GM12878 (cell line): ENCODE data around the gene CD9. TPM values are rescaled to one million over a fixed set of nuclear protein-coding genes. Genes with fewer than 3 reads are reported as not detected.

Experiments
- ATAC-seq: fragments of 200-7000 bp; cut with Tn5 transposase; 3 replicates; pipeline ENCODE4 v1.9.1; 2020; ENCODE audit warnings: mild to moderate bottlenecking, moderate library complexity
- BruUV-seq: library from RNA; stranded (reverse); fragments of 400-500 nt; replicated peaks from 2 replicates; lab custom pipeline; 2021; lab: Mats Ljungman, UMichigan
- CTCF ChIA-PET: fragments of 300-600 bp; sonication (Branson Sonifier 250); formaldehyde crosslinking; extraction: SDS; loops from one replicate; lab custom pipeline; 2021; ENCODE audit warnings: inconsistent platforms; lab: Yijun Ruan, JAX
- POLR2A ChIA-PET: fragments of 350-600 bp; formaldehyde crosslinking; extraction: SDS; loops from one replicate; lab custom pipeline; 2021; ENCODE audit warnings: inconsistent platforms; lab: Charles Lee
- RAD21 ChIA-PET: fragments of 300-600 bp; sonication (Branson Sonifier 250); formaldehyde crosslinking; loops from one replicate; lab custom pipeline; 2023; ENCODE audit warnings: antibody characterized with exemption; ENCODE audit not compliant: unreplicated experiment; lab: Charles Lee
- SMC1A ChIA-PET: fragments of 300-600 bp; sonication (Branson Sonifier 250); formaldehyde crosslinking; loops from one replicate; lab custom pipeline; 2023; ENCODE audit not compliant: unreplicated experiment, uncharacterized antibody; lab: Charles Lee
- DNase-seq: peaks from one replicate; pipeline ENCODE4 v3.0.0-alpha.2; 2011; ENCODE audit warnings: low read depth, low spot score
- FAIRE-seq: peaks from 3 replicates; lab custom pipeline; 2011; peaks lifted over from hg19 to GRCh38; lab: Jason Lieb, UNC
- H2AFZ ChIP-seq: 2 replicates; pipeline ENCODE4 v1.6.0; 2011; ENCODE audit warnings: low read depth, low read length, control low read depth; ENCODE audit not compliant: control insufficient read depth
- H3K27ac ChIP-seq: 2 replicates; pipeline ENCODE4 v1.5.1; 2011; ENCODE audit warnings: control low read depth; ENCODE audit not compliant: control insufficient read depth, insufficient read depth
- H3K27me3 ChIP-seq, 2 experiments: replicated peaks in 1 of 2; 2 replicates each; pipeline versions ENCODE4 v1.6.0 to v1.6.1; 2011; ENCODE audit warnings: low read length in 1 of 2; ENCODE audit not compliant: control insufficient read depth in 2 of 2, insufficient read depth in 2 of 2
- H3K36me3 ChIP-seq, 2 experiments: 2 replicates each; pipeline ENCODE4 v1.5.1; 2011; ENCODE audit warnings: low read length in 1 of 2; ENCODE audit not compliant: control insufficient read depth in 2 of 2, insufficient read depth in 2 of 2
- H3K4me1 ChIP-seq: 2 replicates; pipeline ENCODE4 v1.6.1; 2011; ENCODE audit warnings: mild to moderate bottlenecking, low read length, moderate library complexity, mixed read lengths; ENCODE audit not compliant: control insufficient read depth, insufficient read depth
- H3K4me2 ChIP-seq: 2 replicates; pipeline ENCODE4 v1.6.0; 2011; ENCODE audit warnings: control low read depth; ENCODE audit not compliant: control insufficient read depth, insufficient read depth
- H3K4me3 ChIP-seq: fragments of 200-600 bp; sonication (generic); 2 replicates; pipeline ENCODE4 v1.5.1; 2016
- H3K79me2 ChIP-seq: 2 replicates; pipeline ENCODE4 v1.6.0; 2011; ENCODE audit warnings: low read length; ENCODE audit not compliant: control insufficient read depth, insufficient read depth
- H3K9ac ChIP-seq: 2 replicates; pipeline ENCODE4 v1.8.0; 2011; ENCODE audit warnings: low read length, control low read depth, mixed read lengths; ENCODE audit not compliant: control insufficient read depth, insufficient read depth
- H3K9me3 ChIP-seq: replicated peaks from 3 replicates; pipeline ENCODE4 v1.5.1; 2011; ENCODE audit warnings: mild to moderate bottlenecking, low read length; ENCODE audit not compliant: control insufficient read depth, insufficient read depth
- H4K20me1 ChIP-seq: 2 replicates; pipeline ENCODE4 v1.6.0; 2011; ENCODE audit not compliant: control insufficient read depth, insufficient read depth
- CBX5 ChIP-seq: sonication (generic); IDR thresholded peaks from 2 replicates; pipeline ENCODE4 v1.6.1; 2016; ENCODE audit warnings: low read depth, moderate library complexity, mild to moderate bottlenecking, inconsistent platforms
- CHD4 ChIP-seq: fragments of 200-600 bp; sonication (generic); IDR thresholded peaks from 2 replicates; pipeline ENCODE4 v1.6.1; 2016; ENCODE audit warnings: mild to moderate bottlenecking
- CUX1 ChIP-seq: IDR thresholded peaks from 2 replicates; pipeline ENCODE4 v1.6.1; 2012; ENCODE audit warnings: improper control_type of control experiment, low read depth, low read length; ENCODE audit not compliant: insufficient replicate concordance
- EED ChIP-seq: sonication (generic); IDR thresholded peaks from 2 replicates; pipeline ENCODE4 v1.6.1; 2016; ENCODE audit warnings: antibody characterized with exemption, low read depth
- HDAC2 ChIP-seq: fragments of 200-600 bp; sonication (generic); IDR thresholded peaks from 2 replicates; pipeline ENCODE4 v1.6.1; 2017
- HDAC6 ChIP-seq: fragments of 200-600 bp; sonication (generic); IDR thresholded peaks from one replicate; pipeline ENCODE4 v1.8.0; 2017; ENCODE audit warnings: antibody characterized with exemption; ENCODE audit not compliant: unreplicated experiment
- KAT2A ChIP-seq: conservative IDR thresholded peaks from 2 replicates; pipeline ENCODE4 v1.6.1; 2011; ENCODE audit warnings: low read depth, low read length; ENCODE audit not compliant: control insufficient read depth
- LARP7 ChIP-seq: fragments of 450-650 bp; IDR thresholded peaks from 2 replicates; pipeline ENCODE4 v1.6.1; 2017; ENCODE audit warnings: mild to moderate bottlenecking
- MAX ChIP-seq: IDR thresholded peaks from 2 replicates; pipeline ENCODE4 v1.6.1; 2012; ENCODE audit warnings: low read depth, low read length, improper control_type of control experiment
- MTA2 ChIP-seq: fragments of 450-650 bp; IDR thresholded peaks from 2 replicates; pipeline ENCODE4 v1.6.1; 2016; ENCODE audit warnings: low read depth, mild to moderate bottlenecking, moderate library complexity
- MTA3 ChIP-seq: IDR thresholded peaks from 2 replicates; pipeline ENCODE4 v1.6.1; 2012; ENCODE audit warnings: low read length, inconsistent platforms, borderline replicate concordance
- NR2C1 ChIP-seq: fragments of 450-650 bp; IDR thresholded peaks from 2 replicates; pipeline ENCODE4 v1.6.1; 2017; ENCODE audit warnings: antibody characterized with exemption, mild to moderate bottlenecking, moderate library complexity
- RAD21 ChIP-seq: IDR thresholded peaks from 2 replicates; pipeline ENCODE4 v1.6.1; 2011; ENCODE audit warnings: mild to moderate bottlenecking, low read depth, low read length, moderate library complexity; ENCODE audit not compliant: insufficient read depth
- SIX5 ChIP-seq: IDR thresholded peaks from 2 replicates; pipeline ENCODE4 v1.6.1; 2011; ENCODE audit warnings: mild to moderate bottlenecking, low read depth, low read length, moderate library complexity; ENCODE audit not compliant: severe bottlenecking
- SREBF2 ChIP-seq: IDR thresholded peaks from 2 replicates; pipeline ENCODE4 v1.6.1; 2012; ENCODE audit warnings: mild to moderate bottlenecking, low read length
- ZNF622 ChIP-seq: fragments of 450-650 bp; IDR thresholded peaks from 2 replicates; pipeline ENCODE4 v1.6.1; 2017; ENCODE audit warnings: mild to moderate bottlenecking, inconsistent platforms
- ZSCAN29 ChIP-seq: fragments of 450-650 bp; IDR thresholded peaks from 2 replicates; pipeline ENCODE4 v1.6.1; 2017; ENCODE audit warnings: mild to moderate bottlenecking, moderate library complexity
- ZZZ3 ChIP-seq: IDR thresholded peaks from 2 replicates; pipeline ENCODE4 v1.6.1; 2011; ENCODE audit warnings: low read depth; ENCODE audit not compliant: control insufficient read depth, insufficient read length
- WGBS: methylation state at CpG from one replicate; pipeline ENCODE4 v1.1.6; 2016; ENCODE audit warnings: low lambda C conversion rate; ENCODE audit not compliant: insufficient replicate concordance, insufficient coverage; ENCODE audit errors: missing lambda C conversion rate; 5-methylcytosine and 5-hydroxymethylcytosine counted together
- in situ Hi-C: fragments of 300-500 bp; cut with MboI; formaldehyde crosslinking; loops from 9 replicates; pipeline ENCODE4 v1.14.3; 2018; ENCODE audit warnings: mixed read lengths
- intact Hi-C: fragments of 100-400 bp; cut with micrococcal nuclease; formaldehyde crosslinking; loops from one replicate; pipeline ENCODE4 v1.14.2; 2022; ENCODE audit not compliant: unreplicated experiment
- polyA plus RNA-seq, 11 experiments: library from polyadenylated mRNA; depleted of rRNA in 4 of 11; unstranded in 6 of 11; stranded (reverse) in 5 of 11; fragments of >200 nt; fragmentation: Nextera tagmentation in 4 of 11; fragmentation: Illumina TruSeq in 1 of 11; extraction: Ambion mirVana in 4 of 11; extraction: Trizol in 1 of 11; gene quantifications; 1 replicate in 1 of 11; 2 replicates in 10 of 11; pipeline versions ENCODE4 v1.2.1 to v1.2.3, GENCODE V29; 2011 to 2016; ENCODE audit warnings: inconsistent platforms in 2 of 11, missing spikeins in 2 of 11, low read depth in 1 of 11
- total RNA-seq, 4 experiments: library from RNA; depleted of rRNA in 3 of 4; stranded (reverse); fragments of >200 nt in 3 of 4; fragmentation: Illumina TruSeq in 1 of 4; extraction: Trizol in 1 of 4; gene quantifications; 2 replicates each; pipeline versions ENCODE4 v1.2.1 to v1.2.3, GENCODE V29; 2013 to 2021
- TF ChIP-seq, protein P1 (sequence below): fragments of 450-650 bp; conservative IDR thresholded peaks from 2 replicates; pipeline ENCODE4 v1.6.1; 2017; ENCODE audit warnings: mild to moderate bottlenecking, moderate library complexity

Gene CD9
- total and polyA plus RNA-seq, 10 of the 15 experiments (the other 5 are each of a cell fraction or from before 2014, with no cell fraction given) = 4.8 to 29.9 (median 9.7) TPM

GRCh38 chr12:6253278-6253677 lies 53.1 kb downstream of the CD9 start (continued):
- no peak for TF ChIP-seq NR2C1
- no peak for TF ChIP-seq CHD4

GRCh38 chr12:6254491-6254890 lies 54.3 kb downstream of the CD9 start:
- ChIA-PET POLR2A (interaction anchor here (0.6 to 1.3 kb wide), 2 partner anchors 19 to 280 kb away, joined by 3 to 4 read pairs; partner anchors contain the start of gene GAPDH), CTCF (no interaction called here), SMC1A (no interaction called here), RAD21 (no interaction called here)
- Histone ChIP-seq H2AFZ (no peak overlapping the region), H3K4me3 (no peak overlapping the region), H3K4me1 (no peaks in the 10 kb centered on the region), H3K4me2 (no peak overlapping the region), H3K79me2 (no peaks in the 10 kb centered on the region), H3K27ac (no peak overlapping the region), H3K27me3 (peaks cover 0 to 6% of the 10 kb centered on the region in 2 experiments; a peak in 2 of 4 replicates), H3K9ac (no peak overlapping the region), H3K9me3 (no peaks in the 10 kb centered on the region), H3K36me3 (no peaks in the 10 kb centered on the region), H4K20me1 (no peaks in the 10 kb centered on the region)
- intact Hi-C loops (no loop called here), in situ Hi-C loops (no loop called here)
- no peak for DNase-seq
- BruUV-seq = no TSS peak
- no peak for ATAC-seq
- FAIRE-seq = no peak
- WGBS = 29% methylated on average over 8 of the region's 8 CpGs
- TF ChIP-seq CBX5 (no peak), ZNF622 (no peak), KAT2A (no peak), SREBF2 (no peak), SIX5 (no peak), MTA3 (no peak), CUX1 (no peak), NR2C1 (no peak), RAD21 (no peak), MAX (no peak), ZZZ3 (no peak), LARP7 (no peak), ZSCAN29 (no peak), HDAC6 (no peak), HDAC2 (no peak), EED (no peak), MTA2 (no peak)
- TF ChIP-seq, protein P1, sequence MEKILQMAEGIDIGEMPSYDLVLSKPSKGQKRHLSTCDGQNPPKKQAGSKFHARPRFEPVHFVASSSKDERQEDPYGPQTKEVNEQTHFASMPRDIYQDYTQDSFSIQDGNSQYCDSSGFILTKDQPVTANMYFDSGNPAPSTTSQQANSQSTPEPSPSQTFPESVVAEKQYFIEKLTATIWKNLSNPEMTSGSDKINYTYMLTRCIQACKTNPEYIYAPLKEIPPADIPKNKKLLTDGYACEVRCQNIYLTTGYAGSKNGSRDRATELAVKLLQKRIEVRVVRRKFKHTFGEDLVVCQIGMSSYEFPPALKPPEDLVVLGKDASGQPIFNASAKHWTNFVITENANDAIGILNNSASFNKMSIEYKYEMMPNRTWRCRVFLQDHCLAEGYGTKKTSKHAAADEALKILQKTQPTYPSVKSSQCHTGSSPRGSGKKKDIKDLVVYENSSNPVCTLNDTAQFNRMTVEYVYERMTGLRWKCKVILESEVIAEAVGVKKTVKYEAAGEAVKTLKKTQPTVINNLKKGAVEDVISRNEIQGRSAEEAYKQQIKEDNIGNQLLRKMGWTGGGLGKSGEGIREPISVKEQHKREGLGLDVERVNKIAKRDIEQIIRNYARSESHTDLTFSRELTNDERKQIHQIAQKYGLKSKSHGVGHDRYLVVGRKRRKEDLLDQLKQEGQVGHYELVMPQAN = no peak
